Hematopoietic multipotent progenitor cell (in vitro differentiated cells): ENCODE results near the gene NFKBIE. TPM values are rescaled to one million over a fixed set of nuclear protein-coding genes. Genes with fewer than 3 reads are reported as not detected.
A peak's percentile ranks its signal among the peaks of the same experiment; 100 is the strongest.

Experiments
- DNase-seq, 3 donors: peaks; one replicate each; pipeline ENCODE4 v3.0.0-alpha.2; 2011 to 2015; ENCODE audit warnings: low read depth in 2 of 3, low spot score in 2 of 3
- total RNA-seq: library from RNA; depleted of rRNA; stranded (reverse); fragments of >200 nt; gene quantifications from one replicate; pipeline ENCODE4 v1.2.3, GENCODE V29; 2012

Gene NFKBIE
- total RNA-seq, 1 donor, result 38.8 TPM

DNA sequence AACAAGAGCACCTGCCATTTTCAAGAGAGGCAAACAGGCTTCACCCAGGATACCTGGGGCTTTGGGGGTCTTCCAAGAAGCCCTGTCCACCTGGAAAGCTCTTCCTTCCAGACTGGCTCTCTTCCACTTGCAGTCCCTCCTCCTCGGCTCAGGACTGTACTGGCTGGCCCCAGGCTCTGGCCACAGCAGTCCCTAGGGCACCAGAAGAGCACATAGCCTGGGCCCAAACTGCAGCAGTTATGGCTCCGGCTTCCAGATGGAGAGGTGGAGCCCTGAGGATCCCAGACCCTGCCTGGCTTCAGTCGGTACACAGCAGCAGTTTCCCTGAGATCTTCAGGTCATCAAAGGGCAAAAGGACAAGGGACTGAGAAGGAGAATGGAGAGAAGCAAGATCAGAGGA, 6.4 kb downstream of the NFKBIE start:
- no peak for DNase-seq

GRCh38 chr6:44258325-44258863, 7.0 kb downstream of the NFKBIE start:
- no peak for DNase-seq

GRCh38 chr6:44257753-44258324, 7.5 kb downstream of the NFKBIE start:
- no peak for DNase-seq

DNA sequence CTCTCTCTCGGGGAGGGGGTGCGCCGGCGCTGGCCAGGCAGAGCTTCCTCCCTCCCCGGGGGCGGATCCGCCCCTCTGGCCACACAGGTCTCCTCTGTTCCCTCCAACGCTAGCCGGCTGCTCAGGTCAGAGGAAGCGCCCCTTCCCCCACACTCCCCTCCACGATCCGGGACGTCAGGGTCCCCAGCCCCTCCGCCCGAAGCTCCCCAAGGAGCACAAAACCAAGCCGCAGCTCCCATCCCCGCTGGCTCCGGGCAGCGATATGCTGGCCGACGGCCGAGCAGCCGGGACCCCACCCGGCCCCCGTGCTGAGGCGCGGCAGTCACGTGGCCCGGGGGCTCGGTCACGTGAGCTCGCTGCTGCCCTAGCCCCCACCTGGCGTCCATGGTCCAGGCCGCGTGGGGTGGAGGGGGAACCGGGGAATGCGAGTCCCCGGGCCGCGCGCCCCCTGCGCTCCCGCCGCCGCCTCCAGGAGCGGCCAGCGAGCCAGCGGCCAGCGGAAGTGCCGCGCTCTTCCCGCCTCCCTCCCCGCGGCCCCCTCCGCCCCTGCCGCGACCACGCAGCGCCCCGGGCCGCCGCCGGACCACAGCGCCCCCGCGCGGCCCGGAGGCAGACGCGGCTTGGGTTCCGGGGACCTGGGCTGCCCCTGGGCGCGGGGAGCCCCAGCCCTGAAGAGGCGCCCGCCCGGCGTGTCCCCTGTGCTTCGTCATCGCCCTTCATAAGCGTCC, 8.2 kb downstream of the NFKBIE start, which contains the start of gene SLC35B2:
TSS of gene SLC35B2 (minus strand) at position 504 of the 728 bp plus-strand sequence. CDS start at position 386, 118 bp downstream.
- peak; percentile 62 to 67 (median 63) for DNase-seq

GRCh38 chr6:44256775-44257024, 8.7 kb downstream of the NFKBIE start:
- DNase-seq, result no peak

- no peak for DNase-seq
Observed at GRCh38 chr6:44255871-44256774, 9.2 kb downstream of the NFKBIE start.

GRCh38 chr6:44255105-44255808, 10.1 kb downstream of the NFKBIE start:
- no peak for DNase-seq

DNA sequence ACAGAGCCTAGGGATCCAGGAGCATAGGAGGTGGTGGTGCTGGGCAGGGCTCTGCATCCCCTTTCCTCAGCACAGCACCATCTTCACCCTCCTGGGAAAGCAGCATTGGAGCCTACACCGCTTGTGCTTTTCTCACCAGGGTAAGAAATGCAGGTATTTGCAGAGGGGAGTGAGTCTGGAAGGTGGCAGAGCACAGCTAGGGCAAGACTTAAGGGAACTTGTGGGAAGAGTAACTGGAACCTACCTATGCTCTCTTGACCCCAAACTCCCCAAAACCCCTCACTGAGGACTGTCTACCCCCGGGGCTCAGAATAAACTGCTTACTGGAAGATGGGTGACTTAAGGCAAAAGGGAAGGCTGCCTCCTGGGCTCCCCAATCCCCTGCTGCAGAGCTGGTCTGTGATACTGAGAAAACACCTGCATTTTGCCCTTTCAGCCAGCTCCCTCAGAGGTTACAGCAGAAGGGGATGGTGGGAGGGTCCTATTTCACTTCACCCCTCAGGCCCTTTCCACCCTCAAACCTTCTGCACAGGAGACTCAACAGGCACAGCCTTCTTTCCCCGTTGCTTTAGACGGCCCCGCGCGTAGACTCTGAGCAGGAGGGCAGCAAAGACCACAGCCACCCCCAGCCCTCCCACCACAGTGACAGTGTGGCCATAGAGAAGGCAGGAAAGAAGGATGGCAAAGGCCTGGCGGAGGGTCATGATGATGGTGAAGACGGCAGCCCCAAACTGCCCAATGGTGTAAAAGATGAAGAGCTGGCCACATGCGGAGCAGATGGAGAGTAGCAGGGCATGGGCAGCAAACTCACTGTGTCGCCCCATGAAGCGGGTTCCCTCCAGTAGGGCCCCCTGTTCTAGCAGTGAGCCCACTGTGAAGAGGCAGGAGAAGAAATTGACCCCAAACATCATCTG, 10.9 kb downstream of the NFKBIE start:
- peak in 1 of 3 donors; percentile 31 for DNase-seq

DNA sequence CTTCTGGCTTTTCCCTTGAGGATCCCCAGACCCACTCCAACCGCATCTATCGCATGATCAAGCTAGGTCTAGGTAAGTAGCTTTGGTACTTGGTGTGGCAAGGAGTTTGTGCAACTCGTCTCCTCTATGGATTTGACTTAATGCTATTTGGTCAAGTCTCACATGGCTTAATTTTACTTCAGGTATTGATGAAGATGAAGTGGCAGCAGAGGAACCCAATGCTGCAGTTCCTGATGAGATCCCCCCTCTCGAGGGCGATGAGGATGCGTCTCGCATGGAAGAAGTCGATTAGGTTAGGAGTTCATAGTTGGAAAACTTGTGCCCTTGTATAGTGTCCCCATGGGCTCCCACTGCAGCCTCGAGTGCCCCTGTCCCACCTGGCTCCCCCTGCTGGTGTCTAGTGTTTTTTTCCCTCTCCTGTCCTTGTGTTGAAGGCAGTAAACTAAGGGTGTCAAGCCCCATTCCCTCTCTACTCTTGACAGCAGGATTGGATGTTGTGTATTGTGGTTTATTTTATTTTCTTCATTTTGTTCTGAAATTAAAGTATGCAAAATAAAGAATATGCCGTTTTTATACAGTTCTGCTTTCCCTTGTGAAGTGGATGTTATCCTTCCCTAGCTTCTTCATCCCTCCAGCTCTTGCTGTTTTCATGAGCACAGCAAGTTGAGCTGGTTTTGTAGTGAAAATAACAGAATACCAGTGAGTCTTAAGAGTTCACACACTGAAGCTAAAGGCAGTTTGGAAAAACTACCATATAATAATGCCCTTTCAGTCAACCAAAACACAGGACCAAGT, 11.8 kb downstream of the NFKBIE start:
- peak in 1 of 3 donors; percentile 79 for DNase-seq

DNA sequence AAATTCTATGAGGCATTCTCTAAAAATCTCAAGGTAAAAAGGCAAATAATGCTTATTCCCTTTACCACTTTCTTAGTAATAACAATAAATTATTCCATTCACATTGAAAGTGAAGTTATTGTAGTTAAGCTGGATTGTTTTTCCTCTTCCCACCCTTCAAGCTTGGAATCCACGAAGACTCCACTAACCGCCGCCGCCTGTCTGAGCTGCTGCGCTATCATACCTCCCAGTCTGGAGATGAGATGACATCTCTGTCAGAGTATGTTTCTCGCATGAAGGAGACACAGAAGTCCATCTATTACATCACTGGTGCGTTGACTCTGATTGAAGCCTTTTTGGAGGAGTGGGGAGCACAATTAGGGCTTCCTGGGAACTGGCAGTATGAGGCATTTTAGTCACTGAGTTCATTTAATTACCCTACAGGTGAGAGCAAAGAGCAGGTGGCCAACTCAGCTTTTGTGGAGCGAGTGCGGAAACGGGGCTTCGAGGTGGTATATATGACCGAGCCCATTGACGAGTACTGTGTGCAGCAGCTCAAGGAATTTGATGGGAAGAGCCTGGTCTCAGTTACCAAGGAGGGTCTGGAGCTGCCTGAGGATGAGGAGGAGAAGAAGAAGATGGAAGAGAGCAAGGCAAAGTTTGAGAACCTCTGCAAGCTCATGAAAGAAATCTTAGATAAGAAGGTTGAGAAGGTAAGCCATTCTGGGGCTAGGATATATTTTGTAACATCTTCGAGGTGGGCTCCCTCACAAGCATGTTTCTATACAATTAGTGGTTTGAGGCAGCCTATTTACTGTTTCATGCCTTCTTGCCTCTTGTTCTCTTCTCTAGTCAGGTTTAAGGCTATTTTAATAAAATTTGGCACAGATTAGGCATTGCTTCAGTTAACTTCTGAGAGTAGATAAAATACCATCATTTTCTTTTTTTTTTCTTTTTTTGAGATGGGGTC, 13.5 kb downstream of the NFKBIE start:
- no peak for DNase-seq

DNA sequence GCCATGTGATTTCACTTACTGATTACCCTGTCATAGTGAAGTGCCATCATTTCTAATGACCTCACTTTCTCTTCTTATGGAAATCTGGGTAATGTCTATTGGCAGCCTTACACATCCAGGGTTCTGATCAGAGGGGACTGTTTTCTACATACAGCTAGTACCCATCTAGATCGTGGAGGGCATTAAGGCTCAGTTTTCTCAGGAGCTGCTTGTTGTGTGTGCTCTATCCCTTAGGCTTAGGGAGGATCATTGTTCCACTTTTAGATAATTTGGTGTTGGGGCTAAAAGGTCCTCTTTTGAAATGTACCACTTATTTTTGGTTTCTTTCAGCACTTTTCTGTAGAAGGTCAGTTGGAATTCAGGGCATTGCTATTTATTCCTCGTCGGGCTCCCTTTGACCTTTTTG, 14.6 kb downstream of the NFKBIE start:
- no peak for DNase-seq

GRCh38 chr6:44250067-44250717, 15.2 kb downstream of the NFKBIE start:
- no peak for DNase-seq

- no peak for DNase-seq
Observed at GRCh38 chr6:44249082-44249748, 16.1 kb downstream of the NFKBIE start.

- DNase-seq, result no peak
Observed at GRCh38 chr6:44248579-44248978, 16.8 kb downstream of the NFKBIE start.

DNA sequence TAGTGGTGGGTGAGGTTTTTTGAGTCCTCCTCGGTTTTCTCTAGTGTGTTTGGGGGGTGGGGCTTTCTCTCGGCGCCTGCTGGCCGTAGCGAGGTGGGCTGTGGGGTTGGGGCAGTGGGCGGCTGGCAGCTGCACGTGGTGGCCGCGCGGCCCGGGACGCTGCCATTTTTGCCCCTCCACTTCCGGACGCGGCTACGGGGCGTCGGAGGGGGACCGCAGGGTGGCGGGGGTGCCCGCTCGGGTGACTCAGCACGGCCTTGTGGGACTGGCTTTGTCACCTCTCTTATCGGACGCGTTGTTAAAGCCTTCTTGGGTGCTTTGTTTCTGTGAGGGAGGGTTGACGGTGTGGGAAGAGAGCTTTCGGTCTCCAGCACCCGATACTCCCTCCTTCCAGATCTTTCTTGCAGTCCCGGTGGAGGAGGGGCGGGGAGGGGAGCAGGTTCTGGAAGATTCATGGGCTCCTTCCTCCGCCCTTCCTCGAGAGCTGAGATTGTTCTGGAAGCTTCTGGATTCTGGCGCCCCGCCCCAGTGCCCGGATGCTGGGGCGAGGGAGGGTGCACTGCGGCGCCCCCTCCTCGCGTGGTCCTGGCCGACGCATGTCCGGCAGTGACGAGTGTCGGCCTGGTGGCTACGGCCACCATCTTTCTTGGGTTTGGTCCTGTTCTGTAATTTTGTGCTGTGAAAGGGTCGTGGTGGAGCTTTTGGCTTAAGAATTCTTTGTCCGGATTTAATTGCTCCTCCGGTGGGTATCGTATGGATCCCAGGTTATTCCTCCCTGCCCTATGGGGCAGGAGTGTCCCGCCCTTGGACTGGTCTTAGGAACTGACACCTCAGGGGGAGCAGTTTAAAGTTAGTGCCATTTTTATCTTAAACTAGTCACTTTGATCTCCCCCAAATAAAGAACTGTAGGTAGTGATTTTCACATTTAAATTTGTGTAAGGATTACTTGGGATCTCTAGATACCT, 17.7 kb downstream of the NFKBIE start:
- peak in 2 of 3 donors; percentile 90 to 91 for DNase-seq
